H9 (cell line): Measurements from ENCODE around the gene FNDC3B. TPM values are rescaled to one million over a fixed set of nuclear protein-coding genes. Genes with fewer than 3 reads are reported as not detected.

Experiments
- DNase-seq: peaks from one replicate; pipeline ENCODE4 v3.0.0-alpha.2; 2017
- H2AFZ ChIP-seq: one replicate; pipeline ENCODE4 v1.6.1; 2013; ENCODE audit warnings: mild to moderate bottlenecking, low read length, control low read depth, moderate library complexity
- H2AK5ac ChIP-seq: 2 replicates; pipeline ENCODE4 v1.6.1; 2013; ENCODE audit warnings: low read length, control low read depth, mixed read lengths; ENCODE audit not compliant: insufficient read length
- H2BK120ac ChIP-seq: one replicate; pipeline ENCODE4 v1.6.1; 2013; ENCODE audit warnings: low read depth, mild to moderate bottlenecking, low read length, control low read depth, inconsistent platforms; ENCODE audit not compliant: poor library complexity, severe bottlenecking
- H2BK12ac ChIP-seq: 2 replicates; pipeline ENCODE4 v1.6.1; 2013; ENCODE audit warnings: low read length, control low read depth, mixed read lengths, low read depth; ENCODE audit not compliant: insufficient read length
- H2BK15ac ChIP-seq: 2 replicates; pipeline ENCODE4 v1.6.1; 2013; ENCODE audit warnings: low read depth, low read length, control low read depth
- H2BK20ac ChIP-seq: one replicate; pipeline ENCODE4 v1.6.1; 2013; ENCODE audit warnings: low read depth, mild to moderate bottlenecking, low read length, control low read depth, inconsistent platforms; ENCODE audit not compliant: poor library complexity, severe bottlenecking
- H2BK5ac ChIP-seq: 2 replicates; pipeline ENCODE4 v1.6.1; 2013; ENCODE audit warnings: low read length, control low read depth, mixed read lengths; ENCODE audit not compliant: insufficient read length
- H3K14ac ChIP-seq: 2 replicates; pipeline ENCODE4 v1.6.1; 2013; ENCODE audit warnings: low read length, control low read depth; ENCODE audit not compliant: insufficient read depth
- H3K18ac ChIP-seq: 2 replicates; pipeline ENCODE4 v1.6.1; 2013; ENCODE audit warnings: low read depth, mild to moderate bottlenecking, mixed read lengths, low read length, control low read depth; ENCODE audit not compliant: insufficient read length
- H3K23ac ChIP-seq: 2 replicates; pipeline ENCODE4 v1.6.1; 2013; ENCODE audit warnings: low read length, control low read depth, mixed read lengths, low read depth; ENCODE audit not compliant: insufficient read length
- H3K23me2 ChIP-seq: 2 replicates; pipeline ENCODE4 v1.6.1; 2013; ENCODE audit warnings: low read depth, mild to moderate bottlenecking, mixed read lengths, low read length, control low read depth; ENCODE audit not compliant: insufficient read length, poor library complexity, severe bottlenecking
- H3K27ac ChIP-seq: 2 replicates; pipeline ENCODE4 v1.5.1; 2013; ENCODE audit warnings: low read length, control low read depth, mixed read lengths, low read depth; ENCODE audit not compliant: insufficient read length
- H3K27me3 ChIP-seq: 2 replicates; pipeline ENCODE4 v1.6.1; 2013; ENCODE audit warnings: low read length, control low read depth, inconsistent platforms; ENCODE audit not compliant: insufficient read depth
- H3K4ac ChIP-seq: 2 replicates; pipeline ENCODE4 v1.6.1; 2013; ENCODE audit warnings: low read depth, mild to moderate bottlenecking, control low read depth, inconsistent platforms, low read length, moderate library complexity
- H3K4me1 ChIP-seq: 2 replicates; pipeline ENCODE4 v1.6.1; 2013; ENCODE audit warnings: low read length, control low read depth, inconsistent platforms; ENCODE audit not compliant: insufficient read depth
- H3K4me2 ChIP-seq: 2 replicates; pipeline ENCODE4 v1.6.1; 2013; ENCODE audit warnings: low read length, control low read depth, mixed read lengths; ENCODE audit not compliant: insufficient read length, insufficient read depth
- H3K56ac ChIP-seq: 2 replicates; pipeline ENCODE4 v1.6.1; 2013; ENCODE audit warnings: low read depth, mild to moderate bottlenecking, mixed read lengths, low read length, control low read depth; ENCODE audit not compliant: insufficient read length
- H3K79me1 ChIP-seq: 2 replicates; pipeline ENCODE4 v1.6.1; 2013; ENCODE audit warnings: low read depth, mild to moderate bottlenecking, moderate library complexity, low read length, control low read depth, inconsistent platforms; ENCODE audit not compliant: insufficient read depth, poor library complexity, severe bottlenecking
- H3K79me2 ChIP-seq: 2 replicates; pipeline ENCODE4 v1.6.1; 2013; ENCODE audit warnings: low read length, control low read depth, inconsistent platforms; ENCODE audit not compliant: insufficient read depth
- H3K9ac ChIP-seq: 2 replicates; pipeline ENCODE4 v1.6.1; 2013; ENCODE audit warnings: low read length, control low read depth, mixed read lengths; ENCODE audit not compliant: insufficient read length; ENCODE audit errors: extremely low read depth
- H3K9me3 ChIP-seq: one replicate; pipeline ENCODE4 v1.6.1; 2013; ENCODE audit warnings: low read depth, low read length, inconsistent platforms; ENCODE audit not compliant: control insufficient read depth
- H3T11ph ChIP-seq: one replicate; pipeline ENCODE4 v1.6.1; 2013; ENCODE audit warnings: mild to moderate bottlenecking, low read length, control low read depth, inconsistent platforms
- H4K20me1 ChIP-seq: one replicate; pipeline ENCODE4 v1.6.1; 2013; ENCODE audit not compliant: control insufficient read depth, insufficient read length, insufficient read depth
- H4K5ac ChIP-seq: 2 replicates; pipeline ENCODE4 v1.6.1; 2013; ENCODE audit warnings: low read depth, mild to moderate bottlenecking, mixed read lengths, low read length, control low read depth; ENCODE audit not compliant: insufficient read length
- H4K8ac ChIP-seq: replicated peaks from 2 replicates; pipeline ENCODE4 v1.6.1; 2013; ENCODE audit warnings: low read length, control low read depth, mixed read lengths, low read depth; ENCODE audit not compliant: insufficient read length
- H4K91ac ChIP-seq: 2 replicates; pipeline ENCODE4 v1.6.1; 2013; ENCODE audit warnings: low read depth, mild to moderate bottlenecking, moderate library complexity, mixed read lengths, low read length, control low read depth; ENCODE audit not compliant: insufficient read length
- H3K27ac Mint-ChIP-seq, 3 experiments: 2 replicates in 2 of 3; 3 replicates in 1 of 3; pipeline ENCODE4 v1.8.0; 2020 to 2021; ENCODE audit warnings: mixed read lengths in 3 of 3, mild to moderate bottlenecking in 1 of 3, moderate library complexity in 1 of 3
- H3K27me3 Mint-ChIP-seq: 2 replicates; pipeline ENCODE4 v1.8.0; 2021; ENCODE audit warnings: low read depth, mild to moderate bottlenecking, moderate library complexity, mixed read lengths
- H3K36me3 Mint-ChIP-seq, 3 experiments: 2 replicates in 2 of 3; 3 replicates in 1 of 3; pipeline ENCODE4 v1.8.0; 2020 to 2021; ENCODE audit warnings: low read depth in 3 of 3, mixed read lengths in 3 of 3; ENCODE audit not compliant: insufficient read depth in 1 of 3
- H3K4me1 Mint-ChIP-seq, 2 experiments: 2 replicates each; pipeline ENCODE4 v1.8.0; 2020; ENCODE audit warnings: mixed read lengths in 2 of 2
- H3K4me3 Mint-ChIP-seq, 2 experiments: 2 replicates in 1 of 2; 3 replicates in 1 of 2; pipeline ENCODE4 v1.8.0; 2020 to 2021; ENCODE audit warnings: mild to moderate bottlenecking in 2 of 2, mixed read lengths in 2 of 2, moderate library complexity in 1 of 2
- H3K9me3 Mint-ChIP-seq, 2 experiments: 2 replicates in 1 of 2; 3 replicates in 1 of 2; pipeline ENCODE4 v1.8.0; 2020; ENCODE audit warnings: mild to moderate bottlenecking in 2 of 2, mixed read lengths in 2 of 2, moderate library complexity in 1 of 2
- CTCF ChIP-seq: fragments of 200-600 bp; sonication (generic); conservative IDR thresholded peaks from 3 replicates; pipeline ENCODE4 v1.8.0; 2021; ENCODE audit warnings: antibody characterized with exemption, mild to moderate bottlenecking
- WGBS: extraction: QIAGEN DNeasy Blood & Tissue Kit; methylation state at CpG from one replicate; pipeline ENCODE4 v1.1.7; 2013; ENCODE audit warnings: missing lambda C conversion rate, low lambda C conversion rate, mixed read lengths; ENCODE audit not compliant: insufficient read length; ENCODE audit errors: extremely low coverage; 5-methylcytosine and 5-hydroxymethylcytosine counted together
- total RNA-seq: library from RNA; stranded (reverse); gene quantifications from 2 replicates; pipeline ENCODE4 v1.2.1, GENCODE V29; 2021

Gene FNDC3B
- total RNA-seq, 1 experiment from 2014 or later: 43.8 TPM

GRCh38 chr3:172305552-172305951, 266.2 kb downstream of the FNDC3B start:
- no peak overlapping the region for H3K18ac ChIP-seq
- no peak overlapping the region for H2BK12ac ChIP-seq
- no peak for DNase-seq
- Mint-ChIP-seq H3K27me3 (no peaks in the 10 kb centered on the region), H3K4me1 (peaks cover 10 to 17% of the 10 kb centered on the region in 2 experiments), H3K36me3 (peaks cover 10 to 28% (median 26%) of the 10 kb centered on the region in 3 experiments; a peak in 6 of 7 replicates), H3K27ac (no peak overlapping the region), H3K4me3 (no peak overlapping the region), H3K9me3 (no peaks in the 10 kb centered on the region)
- H2BK20ac ChIP-seq: no peak overlapping the region
- no peak overlapping the region for H3K14ac ChIP-seq
- H4K20me1 ChIP-seq: no peaks in the 10 kb centered on the region
- H4K91ac ChIP-seq: no peak overlapping the region
- H3K9ac ChIP-seq: no peak overlapping the region
- no peak overlapping the region for H2BK5ac ChIP-seq
- no peak overlapping the region for H2AK5ac ChIP-seq
- no peak overlapping the region for H2BK120ac ChIP-seq
- no peak overlapping the region for H3K4ac ChIP-seq
- no peak overlapping the region for H3T11ph ChIP-seq
- no peaks in the 10 kb centered on the region for H3K9me3 ChIP-seq
- H3K79me2 ChIP-seq: no peaks in the 10 kb centered on the region
- H3K27me3 ChIP-seq: no peaks in the 10 kb centered on the region
- H3K4me2 ChIP-seq: no peak overlapping the region
- peaks cover under 1% of the 10 kb centered on the region for H3K4me1 ChIP-seq
- no peak overlapping the region for H4K5ac ChIP-seq
- H3K27ac ChIP-seq: no peak overlapping the region
- H3K23ac ChIP-seq: no peak overlapping the region
- WGBS: no CpG with 5 or more reads among the region's 2 CpGs
- H3K23me2 ChIP-seq: no peaks in the 10 kb centered on the region
- no peak overlapping the region for H4K8ac ChIP-seq
- H3K79me1 ChIP-seq: no peaks in the 10 kb centered on the region
- no peak overlapping the region for H3K56ac ChIP-seq
- TF ChIP-seq CTCF: no peak
- no peak overlapping the region for H2AFZ ChIP-seq
- no peak overlapping the region for H2BK15ac ChIP-seq
